Heart right ventricle (tissue), 16 donors: Measurements from ENCODE around the gene CCDC126. TPM values are rescaled to one million over a fixed set of nuclear protein-coding genes. Genes with fewer than 3 reads are reported as not detected.

Experiments
- ATAC-seq, 8 donors: fragments of 200-7000 bp; cut with Tn5 transposase; one replicate each; pipeline ENCODE4 v1.9.1; 2020; ENCODE audit warnings: mild to moderate bottlenecking in 8 of 8, moderate library complexity in 8 of 8, moderate number of reproducible peaks in 1 of 8
- DNase-seq, 2 donors: peaks; one replicate each; pipeline ENCODE4 v3.0.0-alpha.2; 2020
- H3K27ac ChIP-seq, 10 donors: fragments of 200-600 bp; sonication (generic) in 2 of 10; one replicate each; pipeline versions ENCODE4 v1.5.0 to v1.8.0; 2020 to 2022; ENCODE audit warnings: mild to moderate bottlenecking in 3 of 10
- H3K27me3 ChIP-seq, 7 donors: fragments of 200-600 bp; one replicate each; pipeline ENCODE4 v1.8.0; 2021 to 2022; ENCODE audit warnings: mild to moderate bottlenecking in 2 of 7
- H3K36me3 ChIP-seq, 9 donors: fragments of 200-600 bp; sonication (generic) in 1 of 9; one replicate each; pipeline versions ENCODE4 v1.5.0 to v1.8.0; 2020 to 2022; ENCODE audit warnings: mild to moderate bottlenecking in 2 of 9
- H3K4me1 ChIP-seq, 9 donors: fragments of 200-600 bp; sonication (generic) in 1 of 9; one replicate each; pipeline versions ENCODE4 v1.5.0 to v1.8.0; 2020 to 2022; ENCODE audit warnings: mild to moderate bottlenecking in 4 of 9
- H3K4me3 ChIP-seq, 10 donors: fragments of 200-600 bp; sonication (generic) in 2 of 10; one replicate each; pipeline versions ENCODE4 v1.5.0 to v1.8.0; 2020 to 2022; ENCODE audit warnings: mild to moderate bottlenecking in 7 of 10, moderate library complexity in 2 of 10
- H3K9me3 ChIP-seq, 11 donors: fragments of 200-600 bp in 10 of 11; sonication (generic) in 2 of 11; one replicate each; pipeline versions ENCODE4 v1.5.0 to v1.8.0; 2013 to 2022; ENCODE audit warnings: mild to moderate bottlenecking in 2 of 11, control low read depth in 1 of 11, moderate library complexity in 1 of 11
- CTCF ChIP-seq, 9 donors: fragments of 200-600 bp; sonication (generic) in 2 of 9; IDR thresholded peaks; one replicate each; pipeline versions ENCODE4 v1.5.0 to v1.8.0; 2021 to 2022; ENCODE audit warnings: antibody characterized with exemption in 9 of 9, mild to moderate bottlenecking in 5 of 9, moderate library complexity in 1 of 9
- WGBS, 2 donors: extraction: QIAGEN DNeasy Blood & Tissue Kit; methylation state at CpG; one replicate each; pipeline ENCODE4 v1.1.7; 2013; ENCODE audit warnings: inconsistent platforms in 1 of 2; 5-methylcytosine and 5-hydroxymethylcytosine counted together
- intact Hi-C, 10 donors: fragments of 100-400 bp; cut with DNase I; formaldehyde crosslinking; loops; one replicate each; pipeline versions ENCODE4 v1.11.1 to v1.14.2; 2022
- polyA plus RNA-seq, 2 donors: library from polyadenylated mRNA; stranded (reverse); fragments of 200-250 nt; gene quantifications; one replicate each; pipeline ENCODE4 v1.2.3, GENCODE V29; 2013
- total RNA-seq, 10 donors: library from RNA; stranded (reverse); fragmentation: NEBNext Ultra II Directional in 3 of 10; extraction: Animal tissue kit (Norgen Biotek cat#: 25700) in 3 of 10; gene quantifications; one replicate each; pipeline versions ENCODE4 v1.2.1 to v1.2.4, GENCODE V29; 2021 to 2023
- donor health status: Arrhythmogenic right ventricular cardiomyopathy.
- donor health status: ischemic (EF 13 %, LVEDD 7.1; RV severe dilation, severe dysfunction).
- donor health status: healthy with polysubstance abuse.
- donor health status: DM: no; HTN: yes; CAD: no.
- donor health status: DM: no; HTN: no; CAD: no.
- donor health status: ischemic (EF 25% LVEDD 6.9; RV normal size, moderate dysfunction).
- donor health status: ischemic (EF 25% LVEDD 5.7; RV mildly dilated, moderate dysfunction).
- donor health status: healthy.
- donor health status: DM: yes; HTN: yes; CAD: no.
- donor health status: Ischemic cardiomyopathy.
- donor health status: ischemic (EF 35%, LVEDD 5.7; RV mildly dilated, moderate dysfunction).
- donor health status: nonischemic (EF 11% LVEDD 7.7; RV severe dilation, severe dysfunction).
- donor health status: DM: yes; HTN: yes; CAD: no.
- donor health status: PGD.
- donor health status: ischemic (EF 29% LVEDD 5.4; RV normal size, mild dysfunction).
- donor health status: nonischemic (EF 23%, LVEDD 6.1; RV moderate dilation, normal function).

The CCDC126 gene
- total and polyA plus RNA-seq, 12 donors, result 2.9 to 11.9 (median 8.7) TPM

DNA sequence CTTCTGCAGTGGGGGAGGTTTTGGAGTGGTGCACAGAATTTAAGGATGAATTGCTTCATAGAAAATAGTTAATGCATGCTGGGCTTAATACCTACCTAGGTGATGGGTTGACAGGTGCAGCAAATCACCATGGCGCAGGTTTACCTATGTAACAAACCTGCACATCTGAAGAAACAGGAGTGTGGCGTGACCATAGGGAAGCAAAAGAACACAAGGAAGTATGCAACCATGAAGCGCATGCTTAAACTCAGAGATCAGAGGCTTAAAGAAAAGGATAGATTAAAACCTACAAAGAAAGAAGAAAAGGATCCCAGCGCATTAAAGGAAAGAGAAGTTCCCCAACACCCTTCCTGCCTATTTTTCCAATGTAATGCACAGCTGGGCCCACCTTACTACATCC lies 22.0 kb downstream of the CCDC126 start:
- Histone ChIP-seq H3K4me1 (peaks cover 0 to 11% (median 7%) of the 10 kb centered on the region in 9 donors), H3K27me3 (no peaks in the 10 kb centered on the region), H3K27ac (no peak overlapping the region), H3K9me3 (peaks cover 0 to 35% (median 15%) of the 10 kb centered on the region in 11 donors), H3K36me3 (peaks cover 0 to 18% (median 4%) of the 10 kb centered on the region in 9 donors), H3K4me3 (no peak overlapping the region)
- DNase-seq (no peak), ATAC-seq (no peak)
- intact Hi-C loops, result no loop called here
- WGBS, 2 donors, result 99 to 100% methylated on average over 4 of the region's 4 CpGs
- no peak for TF ChIP-seq CTCF (IDR thresholded peaks at IDR 0.05)

DNA sequence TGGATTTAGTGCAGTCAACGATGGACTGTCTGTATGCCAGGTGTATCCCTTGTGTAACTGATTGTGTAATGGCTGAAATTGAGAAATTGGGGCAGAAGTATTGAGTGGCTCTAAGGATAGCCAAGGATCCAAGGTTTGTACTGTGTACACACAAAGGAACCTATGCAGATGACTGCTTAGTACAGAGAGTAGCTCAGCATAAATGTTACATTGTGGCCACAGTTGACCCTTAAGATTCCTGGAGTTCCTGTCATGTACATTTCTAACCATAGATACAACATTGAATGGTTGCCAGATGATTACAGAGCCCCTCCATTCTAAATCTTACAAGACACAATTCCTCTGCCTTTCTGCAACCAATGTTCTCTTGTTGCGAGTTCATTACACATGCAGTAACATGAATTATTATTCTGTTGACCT lies 25.3 kb downstream of the CCDC126 start:
- Histone ChIP-seq H3K9me3 (peaks cover 0 to 18% (median 7%) of the 10 kb centered on the region in 11 donors), H3K4me3 (no peak overlapping the region), H3K27me3 (no peaks in the 10 kb centered on the region), H3K27ac (no peak overlapping the region), H3K36me3 (peaks cover 0 to 9% (median 4%) of the 10 kb centered on the region in 9 donors), H3K4me1 (peaks cover 0 to 4% (median 0%) of the 10 kb centered on the region in 9 donors)
- WGBS, 2 donors, result 67 to 68% methylated on average over 2 of the region's 2 CpGs
- TF ChIP-seq CTCF (IDR thresholded peaks at IDR 0.05), result no peak
- intact Hi-C loops, result no loop called here
- no peak for DNase-seq
- ATAC-seq, result peak in 1 of 8 donors; percentile 42

GRCh38 chr7:23628370-23628769 lies 31.2 kb downstream of the CCDC126 start:
- ATAC-seq, result no peak
- peaks cover 0 to 10% (median 0%) of the 10 kb centered on the region in 9 donors for H3K36me3 ChIP-seq

GRCh38 chr7:23633417-23633816 lies 36.2 kb downstream of the CCDC126 start:
- no peak for TF ChIP-seq CTCF (IDR thresholded peaks at IDR 0.05)
- Histone ChIP-seq H3K27me3 (no peaks in the 10 kb centered on the region), H3K4me3 (no peak overlapping the region), H3K36me3 (peaks cover 0 to 10% (median 0%) of the 10 kb centered on the region in 9 donors), H3K9me3 (no peaks in the 10 kb centered on the region), H3K27ac (no peak overlapping the region), H3K4me1 (no peaks in the 10 kb centered on the region)
- DNase-seq (no peak), ATAC-seq (no peak)
- 95% methylated on average over 7 of the region's 7 CpGs for WGBS, 2 donors
- intact Hi-C loops, result no loop called here

More at GRCh38 chr7:23628370-23628769, 31.2 kb downstream of the CCDC126 start:
- WGBS, 2 donors, result 90 to 97% methylated on average over 2 of the region's 2 CpGs
- Histone ChIP-seq H3K27me3 (no peaks in the 10 kb centered on the region), H3K9me3 (no peaks in the 10 kb centered on the region), H3K4me3 (no peak overlapping the region), H3K27ac (no peak overlapping the region), H3K4me1 (no peaks in the 10 kb centered on the region)
- DNase-seq, result no peak
- TF ChIP-seq CTCF (IDR thresholded peaks at IDR 0.05), result no peak
- intact Hi-C loops, result no loop called here
